ENCODE measurements around the gene OPN4. TPM values are rescaled to one million over a fixed set of nuclear protein-coding genes. Genes with fewer than 3 reads are reported as not detected.
A peak's percentile ranks its signal among the peaks of the same experiment; 100 is the strongest.

Gene OPN4
- total RNA-seq, 1 experiment from 2014 or later: not detected

DNA sequence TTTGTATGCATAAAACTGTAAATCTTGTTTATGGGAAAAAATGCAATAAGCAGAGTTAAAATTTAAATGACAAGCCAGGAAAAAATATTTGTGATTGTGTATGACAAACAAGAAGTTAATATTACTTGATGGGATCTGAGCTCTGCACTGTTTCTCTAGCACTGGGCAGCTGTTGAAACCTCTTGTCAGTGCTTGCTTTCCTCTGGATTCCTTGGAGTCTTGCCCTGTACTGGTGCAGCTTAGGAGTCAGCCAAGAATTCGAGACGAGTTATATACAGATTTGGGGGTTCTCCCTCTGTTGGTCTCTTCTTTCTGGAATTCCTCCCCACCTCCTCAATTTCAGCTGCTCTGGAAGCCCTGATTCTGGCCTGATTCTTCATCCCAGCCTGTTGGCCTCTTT lies 24.3 kb upstream of the OPN4 start:
- BruUV-seq (replicated peaks): no TSS peak
- Mint-ChIP-seq H3K36me3 (ENCODE audit: insufficient read depth, unreplicated experiment) (peaks cover 4% of the 10 kb centered on the region), H3K27me3 (ENCODE audit: insufficient read depth, unreplicated experiment) (no peaks in the 10 kb centered on the region), H3K27ac (ENCODE audit: low read depth, unreplicated experiment) (no peak overlapping the region), H3K9me3 (ENCODE audit: unreplicated experiment) (no peaks in the 10 kb centered on the region), H3K4me3 (ENCODE audit: unreplicated experiment) (no peak overlapping the region), H3K4me1 (ENCODE audit: insufficient read depth, unreplicated experiment) (no peaks in the 10 kb centered on the region)
- no peak for DNase-seq (ENCODE audit: unreplicated experiment)
- ChIA-PET POLR2A (interaction anchor here (0.7 to 0.9 kb wide), 2 partner anchors 16 to 18 kb away, joined by 3 read pairs; no protein-coding TSS in a partner anchor), CTCF (interaction anchor here (1.1 to 1.4 kb wide), 2 partner anchors 8 to 12 kb away, joined by 3 to 5 read pairs; no protein-coding TSS in a partner anchor)
- intact Hi-C loops (cut with micrococcal nuclease): no loop called here
- no peak for TF ChIP-seq CTCF (IDR thresholded peaks at IDR 0.05; ENCODE audit: unreplicated experiment)

- peaks cover 4% of the 10 kb centered on the region for H3K36me3 Mint-ChIP-seq (ENCODE audit: insufficient read depth, unreplicated experiment)
- peaks cover 7% of the 10 kb centered on the region for H3K4me1 Mint-ChIP-seq (ENCODE audit: insufficient read depth, unreplicated experiment)
- DNase-seq (ENCODE audit: unreplicated experiment): no peak
- ChIA-PET CTCF (no interaction called here), POLR2A (no interaction called here)
- no peak overlapping the region for H3K27ac Mint-ChIP-seq (ENCODE audit: low read depth, unreplicated experiment)
- H3K9me3 Mint-ChIP-seq (ENCODE audit: unreplicated experiment): no peaks in the 10 kb centered on the region
- no TSS peak for BruUV-seq (replicated peaks)
- no peak overlapping the region for H3K4me3 Mint-ChIP-seq (ENCODE audit: unreplicated experiment)
- no peak for TF ChIP-seq CTCF (IDR thresholded peaks at IDR 0.05; ENCODE audit: unreplicated experiment)
- intact Hi-C loops (cut with micrococcal nuclease): no loop called here
- H3K27me3 Mint-ChIP-seq (ENCODE audit: insufficient read depth, unreplicated experiment): no peaks in the 10 kb centered on the region
Measured at GRCh38 chr10:86632009-86632800, 22.1 kb upstream of the OPN4 start.

DNA sequence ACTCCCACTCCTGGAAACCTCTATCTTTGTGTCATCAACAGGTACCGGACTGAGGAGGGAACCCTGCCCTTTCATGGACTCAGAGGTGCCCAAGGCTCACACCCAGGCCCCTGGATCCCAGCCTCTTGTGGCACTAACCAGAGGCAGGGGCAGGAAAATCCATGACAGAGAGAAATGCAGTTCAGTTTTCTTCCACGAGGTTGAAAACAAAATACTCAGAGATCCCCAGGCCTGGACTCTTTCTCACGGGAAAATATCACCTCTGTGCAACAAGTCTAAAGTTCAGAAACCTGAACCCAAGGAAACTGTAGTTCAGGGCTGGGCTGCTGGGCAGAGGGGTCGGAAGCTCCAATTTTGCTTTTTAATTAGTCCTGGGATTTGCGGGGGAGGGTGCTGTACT lies 21.4 kb upstream of the OPN4 start:
- H3K27me3 Mint-ChIP-seq (ENCODE audit: insufficient read depth, unreplicated experiment): no peaks in the 10 kb centered on the region
- intact Hi-C loops (cut with micrococcal nuclease): no loop called here
- peaks cover 4% of the 10 kb centered on the region for H3K36me3 Mint-ChIP-seq (ENCODE audit: insufficient read depth, unreplicated experiment)
- peaks cover 7% of the 10 kb centered on the region for H3K4me1 Mint-ChIP-seq (ENCODE audit: insufficient read depth, unreplicated experiment)
- ChIA-PET CTCF (no interaction called here), POLR2A (no interaction called here)
- no peak overlapping the region for H3K27ac Mint-ChIP-seq (ENCODE audit: low read depth, unreplicated experiment)
- BruUV-seq (replicated peaks): no TSS peak
- no peaks in the 10 kb centered on the region for H3K9me3 Mint-ChIP-seq (ENCODE audit: unreplicated experiment)
- DNase-seq (ENCODE audit: unreplicated experiment): no peak
- TF ChIP-seq CTCF (IDR thresholded peaks at IDR 0.05; ENCODE audit: unreplicated experiment): no peak
- H3K4me3 Mint-ChIP-seq (ENCODE audit: unreplicated experiment): no peak overlapping the region

DNA sequence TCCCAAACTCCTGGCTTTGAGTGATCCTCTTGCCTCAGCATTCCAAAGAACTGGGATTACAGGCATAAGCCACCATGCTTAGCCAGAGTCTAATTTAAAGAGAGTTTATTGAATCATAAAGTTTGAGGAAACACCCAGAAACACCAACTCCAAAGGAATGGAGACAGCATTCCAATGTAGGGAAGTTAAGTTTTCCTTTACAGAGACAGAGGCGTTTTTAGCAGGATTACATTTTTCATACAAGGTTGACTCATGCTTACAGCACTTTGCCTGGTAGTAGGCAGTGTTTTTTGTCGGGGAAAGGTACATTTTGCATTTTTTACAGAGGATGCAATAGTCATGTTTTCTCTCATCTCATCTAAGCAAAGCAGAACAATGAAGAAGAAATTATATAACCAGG lies 18.9 kb upstream of the OPN4 start:
- peak overlapping the region; percentile 52 for H3K27ac Mint-ChIP-seq (ENCODE audit: low read depth, unreplicated experiment)
- no TSS peak for BruUV-seq (replicated peaks)
- no peaks in the 10 kb centered on the region for H3K27me3 Mint-ChIP-seq (ENCODE audit: insufficient read depth, unreplicated experiment)
- no peak overlapping the region for H3K4me3 Mint-ChIP-seq (ENCODE audit: unreplicated experiment)
- H3K36me3 Mint-ChIP-seq (ENCODE audit: insufficient read depth, unreplicated experiment): peaks cover 4% of the 10 kb centered on the region
- no peak for DNase-seq (ENCODE audit: unreplicated experiment)
- no peaks in the 10 kb centered on the region for H3K9me3 Mint-ChIP-seq (ENCODE audit: unreplicated experiment)
- ChIA-PET POLR2A (interaction anchor here (1.2 kb wide), 1 partner anchor 14 kb away, joined by 3 read pairs; no protein-coding TSS in a partner anchor), CTCF (interaction anchor here (0.7 kb wide), 1 partner anchor 9 kb away, joined by 3 read pairs; no protein-coding TSS in a partner anchor)
- peaks cover 7% of the 10 kb centered on the region for H3K4me1 Mint-ChIP-seq (ENCODE audit: insufficient read depth, unreplicated experiment)
- intact Hi-C loops (cut with micrococcal nuclease): no loop called here
- TF ChIP-seq CTCF (IDR thresholded peaks at IDR 0.05; ENCODE audit: unreplicated experiment): no peak
